ENCODE results near the gene DPM1. TPM values are rescaled to one million over a fixed set of nuclear protein-coding genes. Genes with fewer than 3 reads are reported as not detected.

Gene DPM1
- 10 to 100 TPM; 56.6 to 64.3 TPM for total RNA-seq

GRCh38 chr20:50957798-50958614, at the start of gene DPM1:
Gene DPM1, minus strand, starts transcription at chr20:50958532. Its CDS starts 9 bp downstream, at chr20:50958523.
- Mint-ChIP-seq H3K27me3 (ENCODE audit: low read depth) (no peaks in the 10 kb centered on the region), H3K36me3 (ENCODE audit: insufficient read depth in 2 of 2) (peaks cover 7 to 18% of the 10 kb centered on the region in 2 donors), H3K9me3 (no peaks in the 10 kb centered on the region), H3K27ac (peak within 1 kb of the TSS; percentile 99), H3K4me1 (ENCODE audit: low read depth) (peaks cover 79% of the 10 kb centered on the region), H3K4me3 (peak within 1 kb of the TSS; percentile 91 to 98)
- DNase-seq, result peak; percentile 89
- ATAC-seq (replicated peaks in 1 of 2), result peak; percentile 86 to 88

GRCh38 chr20:51005214-51005613, 46.9 kb upstream of the DPM1 start:
- Mint-ChIP-seq H3K36me3 (ENCODE audit: insufficient read depth in 2 of 2) (no peaks in the 10 kb centered on the region), H3K4me1 (ENCODE audit: low read depth) (peaks cover 4% of the 10 kb centered on the region), H3K27me3 (ENCODE audit: low read depth) (peaks cover 33% of the 10 kb centered on the region), H3K4me3 (no peak overlapping the region), H3K27ac (no peak overlapping the region), H3K9me3 (no peaks in the 10 kb centered on the region)
- ATAC-seq (replicated peaks in 1 of 2) (no peak), DNase-seq (no peak)

- Mint-ChIP-seq H3K9me3 (no peaks in the 10 kb centered on the region), H3K27ac (no peak overlapping the region), H3K27me3 (ENCODE audit: low read depth) (peaks cover 33% of the 10 kb centered on the region), H3K4me3 (no peak overlapping the region), H3K4me1 (ENCODE audit: low read depth) (peaks cover 4% of the 10 kb centered on the region), H3K36me3 (ENCODE audit: insufficient read depth in 2 of 2) (no peaks in the 10 kb centered on the region)
- DNase-seq, result no peak
- no peak for ATAC-seq (replicated peaks in 1 of 2)
Measured at GRCh38 chr20:51004781-51005180, 46.4 kb upstream of the DPM1 start.

- ATAC-seq (replicated peaks in 1 of 2) (no peak), DNase-seq (no peak)
- Mint-ChIP-seq H3K36me3 (ENCODE audit: insufficient read depth in 2 of 2) (no peaks in the 10 kb centered on the region), H3K27ac (no peak overlapping the region), H3K9me3 (no peaks in the 10 kb centered on the region), H3K4me1 (ENCODE audit: low read depth) (peaks cover 4% of the 10 kb centered on the region), H3K4me3 (no peak overlapping the region), H3K27me3 (ENCODE audit: low read depth) (peaks cover 36% of the 10 kb centered on the region)
Measured at GRCh38 chr20:51004305-51004727, 46.0 kb upstream of the DPM1 start.

GRCh38 chr20:51003753-51004152, 45.4 kb upstream of the DPM1 start:
- Mint-ChIP-seq H3K4me1 (ENCODE audit: low read depth) (peaks cover 4% of the 10 kb centered on the region), H3K9me3 (no peaks in the 10 kb centered on the region), H3K27ac (no peak overlapping the region), H3K27me3 (ENCODE audit: low read depth) (peaks cover 41% of the 10 kb centered on the region), H3K4me3 (no peak overlapping the region), H3K36me3 (ENCODE audit: insufficient read depth in 2 of 2) (no peaks in the 10 kb centered on the region)
- no peak for DNase-seq
- ATAC-seq (replicated peaks in 1 of 2), result no peak

GRCh38 chr20:51002633-51003032, 44.3 kb upstream of the DPM1 start:
- DNase-seq (no peak), ATAC-seq (replicated peaks in 1 of 2) (no peak)
- Mint-ChIP-seq H3K4me3 (no peak overlapping the region), H3K9me3 (no peaks in the 10 kb centered on the region), H3K4me1 (ENCODE audit: low read depth) (peaks cover 4% of the 10 kb centered on the region), H3K27me3 (ENCODE audit: low read depth) (peaks cover 47% of the 10 kb centered on the region), H3K36me3 (ENCODE audit: insufficient read depth in 2 of 2) (no peaks in the 10 kb centered on the region), H3K27ac (no peak overlapping the region)

GRCh38 chr20:51001430-51002265, 43.3 kb upstream of the DPM1 start:
- H3K27me3 Mint-ChIP-seq (ENCODE audit: low read depth), result peaks cover 47% of the 10 kb centered on the region
- no peak overlapping the region for H3K4me3 Mint-ChIP-seq
- DNase-seq (no peak), ATAC-seq (replicated peaks in 1 of 2) (peak in 1 of 2 donors; percentile 43)
- H3K27ac Mint-ChIP-seq, result no peak overlapping the region
- H3K4me1 Mint-ChIP-seq (ENCODE audit: low read depth), result peaks cover 4% of the 10 kb centered on the region
- no peaks in the 10 kb centered on the region for H3K9me3 Mint-ChIP-seq
- H3K36me3 Mint-ChIP-seq (ENCODE audit: insufficient read depth in 2 of 2), result no peaks in the 10 kb centered on the region

GRCh38 chr20:50999355-50999754, 41.0 kb upstream of the DPM1 start:
- no peak for DNase-seq
- no peaks in the 10 kb centered on the region for H3K36me3 Mint-ChIP-seq (ENCODE audit: insufficient read depth in 2 of 2)
- H3K4me3 Mint-ChIP-seq, result no peak overlapping the region
- peaks cover 32% of the 10 kb centered on the region for H3K27me3 Mint-ChIP-seq (ENCODE audit: low read depth)
- H3K4me1 Mint-ChIP-seq (ENCODE audit: low read depth), result peaks cover 4% of the 10 kb centered on the region
- no peak for ATAC-seq (replicated peaks in 1 of 2)
- H3K9me3 Mint-ChIP-seq, result no peaks in the 10 kb centered on the region
- H3K27ac Mint-ChIP-seq, result no peak overlapping the region

- Mint-ChIP-seq H3K27me3 (ENCODE audit: low read depth) (peaks cover 21% of the 10 kb centered on the region), H3K9me3 (no peaks in the 10 kb centered on the region), H3K27ac (no peak overlapping the region), H3K4me1 (ENCODE audit: low read depth) (peaks cover 11% of the 10 kb centered on the region), H3K36me3 (ENCODE audit: insufficient read depth in 2 of 2) (no peaks in the 10 kb centered on the region), H3K4me3 (no peak overlapping the region)
- DNase-seq (no peak), ATAC-seq (replicated peaks in 1 of 2) (no peak)
Measured at GRCh38 chr20:50996901-50997865, 38.9 kb upstream of the DPM1 start.

GRCh38 chr20:50995506-50995905, 37.2 kb upstream of the DPM1 start:
- H3K9me3 Mint-ChIP-seq, result no peaks in the 10 kb centered on the region
- peaks cover 14% of the 10 kb centered on the region for H3K27me3 Mint-ChIP-seq (ENCODE audit: low read depth)
- H3K36me3 Mint-ChIP-seq (ENCODE audit: insufficient read depth in 2 of 2), result no peaks in the 10 kb centered on the region
- no peak overlapping the region for H3K4me3 Mint-ChIP-seq
- ATAC-seq (replicated peaks in 1 of 2) (no peak), DNase-seq (no peak)
- peaks cover 7% of the 10 kb centered on the region for H3K4me1 Mint-ChIP-seq (ENCODE audit: low read depth)
- H3K27ac Mint-ChIP-seq, result no peak overlapping the region

GRCh38 chr20:50993876-50994275, 35.5 kb upstream of the DPM1 start:
- ATAC-seq (replicated peaks in 1 of 2) (no peak), DNase-seq (no peak)
- Mint-ChIP-seq H3K4me1 (ENCODE audit: low read depth) (peaks cover 7% of the 10 kb centered on the region), H3K36me3 (ENCODE audit: insufficient read depth in 2 of 2) (no peaks in the 10 kb centered on the region), H3K27ac (no peak overlapping the region), H3K9me3 (no peaks in the 10 kb centered on the region), H3K27me3 (ENCODE audit: low read depth) (peaks cover 12% of the 10 kb centered on the region), H3K4me3 (no peak overlapping the region)

GRCh38 chr20:50992733-50993457, 34.6 kb upstream of the DPM1 start:
- H3K36me3 Mint-ChIP-seq (ENCODE audit: insufficient read depth in 2 of 2), result no peaks in the 10 kb centered on the region
- no peak overlapping the region for H3K27ac Mint-ChIP-seq
- no peaks in the 10 kb centered on the region for H3K9me3 Mint-ChIP-seq
- ATAC-seq (replicated peaks in 1 of 2), result peak; percentile 99 to 100
- peaks cover 6% of the 10 kb centered on the region for H3K27me3 Mint-ChIP-seq (ENCODE audit: low read depth)
- H3K4me1 Mint-ChIP-seq (ENCODE audit: low read depth), result peaks cover 7% of the 10 kb centered on the region
- peak; percentile 61 to 72 for DNase-seq
- no peak overlapping the region for H3K4me3 Mint-ChIP-seq

Data from activated T-cell treated with anti-CD3 and anti-CD28 coated beads, Interleukin-2, amount 50 U/mL, for 72 hours (primary cell).